ENCODE data around the gene KRTAP1-3.
"Not testable (repeated sequence)": the region's sequence is repeated elsewhere in the genome, so short reads cannot be mapped to it uniquely, and the experiment has no call there.

Gene KRTAP1-3

DNA sequence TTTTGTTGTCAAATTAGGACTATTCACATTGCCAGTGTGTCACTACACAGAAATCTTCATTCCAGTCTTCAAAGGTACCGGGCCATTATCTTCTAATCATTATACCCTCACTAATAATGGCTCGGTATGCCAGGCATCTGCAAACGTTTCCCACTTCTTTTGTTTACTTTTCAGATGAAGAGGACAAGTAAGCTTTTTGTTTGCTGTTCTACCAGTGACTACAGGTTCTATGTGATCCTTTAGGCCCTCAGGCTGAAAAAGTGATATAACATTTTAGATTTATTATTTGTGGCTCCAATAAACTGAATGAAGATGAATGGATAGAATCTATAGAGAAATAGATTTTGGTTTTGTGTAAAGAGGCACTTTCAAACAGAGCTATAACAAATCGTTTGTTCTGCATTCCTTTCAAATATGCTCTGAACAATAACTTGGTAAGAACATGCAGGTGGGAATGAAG is 25.3 kb downstream of the KRTAP1-3 start:
- no peak for DNase-seq

DNA sequence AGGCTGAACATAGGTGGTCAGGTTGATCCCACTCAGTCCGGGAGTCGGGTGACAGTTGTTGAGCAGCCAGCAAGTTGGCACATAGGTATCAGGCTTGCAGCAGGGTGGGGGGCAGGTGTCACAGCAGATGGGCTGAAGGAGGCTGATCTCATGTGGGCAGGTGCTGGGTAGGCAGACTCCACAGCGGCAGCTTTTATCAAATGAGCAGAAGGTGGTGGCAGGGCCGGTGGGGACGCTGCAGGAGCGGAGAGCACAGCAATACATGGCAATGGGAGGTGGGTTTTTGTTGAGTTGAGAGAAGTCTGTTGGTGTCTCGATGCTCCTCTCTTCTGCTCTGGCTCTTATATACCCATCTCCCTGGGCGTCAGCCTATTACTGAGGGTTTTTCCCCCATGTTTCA is 25.9 kb downstream of the KRTAP1-3 start, which contains the start of gene KRTAP3-1:
KRTAP3-1 (minus strand) TSS at position 318 of the 400 bp plus-strand sequence; CDS start at position 264, 54 bp downstream.
- no peak for DNase-seq

GRCh38 chr17:41004397-41004796 is 30.3 kb downstream of the KRTAP1-3 start:
- no peak for DNase-seq

GRCh38 chr17:41003926-41004325 is 30.7 kb downstream of the KRTAP1-3 start:
- DNase-seq = no peak

GRCh38 chr17:41002814-41003213 is 31.9 kb downstream of the KRTAP1-3 start:
- DNase-seq = no peak

GRCh38 chr17:41001795-41002194 is 32.9 kb downstream of the KRTAP1-3 start:
- DNase-seq = no peak

DNA sequence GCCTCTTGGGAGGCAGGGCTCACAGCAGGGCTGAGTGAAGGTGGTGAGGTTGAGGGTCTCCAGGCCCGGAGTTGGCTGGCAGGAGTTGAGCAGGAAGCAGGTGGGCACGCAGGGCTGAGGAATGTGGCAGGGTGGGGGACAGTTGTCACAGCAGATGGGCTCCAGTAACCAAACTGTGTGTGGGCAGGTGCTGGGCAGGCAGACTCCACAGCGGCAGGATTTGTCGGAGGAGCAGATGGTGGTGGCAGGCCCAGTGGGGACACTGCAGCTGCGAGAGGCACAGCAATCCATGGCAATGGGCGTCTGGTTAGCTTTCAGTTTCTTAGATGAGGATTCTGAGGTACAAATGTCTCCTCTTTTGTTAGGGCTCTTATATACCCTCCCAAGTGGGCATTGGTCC is 35.1 kb downstream of the KRTAP1-3 start, which contains the start of gene KRTAP3-2:
KRTAP3-2 (minus strand) TSS at position 344 of the 400 bp plus-strand sequence; CDS start at position 291, 53 bp downstream.
- not testable (repeated sequence) for DNase-seq

- no peak for DNase-seq
These were observed 37.3 kb downstream of the KRTAP1-3 start for GRCh38 chr17:40997361-40997760.

DNA sequence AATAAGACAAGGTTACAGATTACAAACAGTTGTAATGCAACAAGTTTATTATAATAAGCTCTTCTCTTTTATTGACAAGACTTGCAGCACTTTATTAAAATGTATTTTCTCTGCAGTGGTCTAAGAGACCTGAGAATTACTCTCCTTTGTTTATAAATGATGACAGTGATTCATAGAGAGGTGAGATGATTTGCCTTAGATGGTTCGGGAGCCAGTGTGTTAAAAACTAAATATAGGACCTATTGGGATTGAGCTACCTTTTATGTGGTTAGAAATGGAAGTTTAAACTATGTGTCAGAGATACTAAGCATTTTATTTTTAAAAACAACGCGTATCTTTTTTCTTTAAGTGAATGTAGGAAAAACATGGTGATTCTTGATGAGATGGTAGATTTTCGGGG is 37.8 kb downstream of the KRTAP1-3 start:
- DNase-seq = no peak

GRCh38 chr17:40995116-40995515 is 39.6 kb downstream of the KRTAP1-3 start:
- no peak for DNase-seq

DNA sequence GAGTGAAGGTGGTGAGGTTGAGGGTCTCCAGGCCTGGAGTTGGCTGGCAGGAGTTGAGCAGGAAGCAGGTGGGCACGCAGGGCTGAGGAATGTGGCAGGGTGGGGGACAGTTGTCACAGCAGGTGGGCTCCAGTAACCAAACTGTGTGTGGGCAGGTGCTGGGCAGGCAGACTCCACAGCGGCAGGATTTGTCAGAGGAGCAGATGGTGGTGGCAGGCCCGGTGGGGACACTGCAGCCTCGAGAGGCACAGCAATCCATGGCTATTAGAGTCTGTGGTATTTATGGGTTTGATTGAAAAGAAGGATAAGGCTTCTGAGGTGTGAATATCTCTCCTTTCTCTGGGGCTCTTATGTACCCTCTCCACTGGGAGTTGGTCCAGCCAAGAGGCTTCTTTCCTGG is 40.8 kb downstream of the KRTAP1-3 start, which contains the start of gene KRTAP3-3:
KRTAP3-3 (minus strand) TSS at position 326 of the 400 bp plus-strand sequence; CDS start at position 259, 67 bp downstream.
- DNase-seq = no peak

- no peak for DNase-seq
These were observed 41.6 kb downstream of the KRTAP1-3 start for GRCh38 chr17:40993084-40993483.

- DNase-seq = no peak
These were observed 42.0 kb downstream of the KRTAP1-3 start for GRCh38 chr17:40992666-40993065.

- no peak for DNase-seq
These were observed 47.8 kb downstream of the KRTAP1-3 start for GRCh38 chr17:40986920-40987319.

GRCh38 chr17:40984226-40984625 is 50.4 kb downstream of the KRTAP1-3 start, which contains the start of gene KRT40:
Gene KRT40 (minus strand): TSS chr17:40984326. CDS start chr17:40984273, 53 bp downstream.
- no peak for DNase-seq
